ENCODE data around the gene NCKAP5. TPM values are rescaled to one million over a fixed set of nuclear protein-coding genes. Genes with fewer than 3 reads are reported as not detected.

NCKAP5 gene
- total and polyA plus RNA-seq, 8 donors: 4.0 to 22.1 (median 14.4) TPM

- intact Hi-C loops (cut with DNase I): no loop called here
- no peak overlapping the region for H3K4me3 ChIP-seq
- TF ChIP-seq CTCF (IDR thresholded peaks at IDR 0.05): no peak
- H3K9me3 ChIP-seq: no peaks in the 10 kb centered on the region
- no peaks in the 10 kb centered on the region for H3K27me3 ChIP-seq
- H3K4me1 ChIP-seq: no peaks in the 10 kb centered on the region
- no peak overlapping the region for H3K27ac ChIP-seq
- ATAC-seq (no peak), DNase-seq (no peak)
- H3K36me3 ChIP-seq: no peaks in the 10 kb centered on the region
Measured at GRCh38 chr2:133120310-133120709, 448.0 kb downstream of the NCKAP5 start.

- no peak for DNase-seq
- no peak for TF ChIP-seq CTCF (IDR thresholded peaks at IDR 0.05)
Measured at GRCh38 chr2:133110201-133110600, 458.1 kb downstream of the NCKAP5 start.

GRCh38 chr2:133109772-133110171 is 458.5 kb downstream of the NCKAP5 start:
- H3K36me3 ChIP-seq: no peaks in the 10 kb centered on the region
- H3K4me3 ChIP-seq: no peak overlapping the region
- H3K4me1 ChIP-seq: no peaks in the 10 kb centered on the region
- H3K27me3 ChIP-seq: no peaks in the 10 kb centered on the region
- ATAC-seq (no peak), DNase-seq (no peak)
- no peak overlapping the region for H3K27ac ChIP-seq
- intact Hi-C loops (cut with DNase I): no loop called here
- no peak for TF ChIP-seq CTCF (IDR thresholded peaks at IDR 0.05)
- no peaks in the 10 kb centered on the region for H3K9me3 ChIP-seq

More at GRCh38 chr2:133110201-133110600, 458.1 kb downstream of the NCKAP5 start:
- Histone ChIP-seq H3K4me1 (no peaks in the 10 kb centered on the region), H3K36me3 (no peaks in the 10 kb centered on the region), H3K4me3 (no peak overlapping the region), H3K27me3 (no peaks in the 10 kb centered on the region), H3K27ac (no peak overlapping the region), H3K9me3 (no peaks in the 10 kb centered on the region)
- no peak for ATAC-seq
- intact Hi-C loops (cut with DNase I): no loop called here

GRCh38 chr2:133107058-133107815 is 461.0 kb downstream of the NCKAP5 start:
- no peak for DNase-seq
- no peak overlapping the region for H3K27ac ChIP-seq
- ATAC-seq: no peak
- intact Hi-C loops (cut with DNase I): no loop called here
- H3K27me3 ChIP-seq: no peaks in the 10 kb centered on the region
- no peak for TF ChIP-seq CTCF (IDR thresholded peaks at IDR 0.05)
- no peaks in the 10 kb centered on the region for H3K9me3 ChIP-seq
- no peak overlapping the region for H3K4me3 ChIP-seq
- H3K36me3 ChIP-seq: no peaks in the 10 kb centered on the region
- H3K4me1 ChIP-seq: no peaks in the 10 kb centered on the region

GRCh38 chr2:133104871-133105270 is 463.4 kb downstream of the NCKAP5 start:
- Histone ChIP-seq H3K4me1 (no peaks in the 10 kb centered on the region), H3K9me3 (no peaks in the 10 kb centered on the region), H3K36me3 (no peaks in the 10 kb centered on the region), H3K27ac (no peak overlapping the region), H3K27me3 (no peaks in the 10 kb centered on the region), H3K4me3 (no peak overlapping the region)
- ATAC-seq: no peak
- intact Hi-C loops (cut with DNase I): no loop called here
- TF ChIP-seq CTCF (IDR thresholded peaks at IDR 0.05): no peak
- DNase-seq: peak in 2 of 4 donors; percentile 24 to 45
